C4-2B (cell line): ENCODE results near the gene CTIF.

Experiments
- H3K27ac ChIP-seq: fragments of 450-650 bp; 2 replicates; pipeline ENCODE4 v1.5.1; 2017
- CTCF ChIP-seq: fragments of 450-650 bp; conservative IDR thresholded peaks from 2 replicates; pipeline ENCODE4 v1.5.1; 2017; ENCODE audit warnings: mild to moderate bottlenecking
- ZFX ChIP-seq: fragments of 450-650 bp; IDR thresholded peaks from 2 replicates; pipeline ENCODE4 v1.6.1; 2017

The CTIF gene

GRCh38 chr18:48607056-48607984 lies 68.5 kb downstream of the CTIF start:
- no peak for TF ChIP-seq ZFX
- TF ChIP-seq CTCF = no peak
- no peak overlapping the region for H3K27ac ChIP-seq

GRCh38 chr18:48608581-48608980 lies 69.8 kb downstream of the CTIF start:
- no peak overlapping the region for H3K27ac ChIP-seq
- no peak for TF ChIP-seq CTCF

GRCh38 chr18:48609114-48609513 lies 70.3 kb downstream of the CTIF start:
- no peak for TF ChIP-seq CTCF
- no peak for TF ChIP-seq ZFX
- no peak overlapping the region for H3K27ac ChIP-seq

- H3K27ac ChIP-seq = no peak overlapping the region
- TF ChIP-seq CTCF (no peak), ZFX (no peak)
Measured at GRCh38 chr18:48609820-48610815, 71.3 kb downstream of the CTIF start.

- TF ChIP-seq CTCF (no peak), ZFX (no peak)
- H3K27ac ChIP-seq = no peak overlapping the region
Measured at GRCh38 chr18:48611203-48611602, 72.4 kb downstream of the CTIF start.

GRCh38 chr18:48611785-48612480 lies 73.1 kb downstream of the CTIF start:
- H3K27ac ChIP-seq = no peak overlapping the region
- no peak for TF ChIP-seq ZFX

GRCh38 chr18:48612511-48612910 lies 73.7 kb downstream of the CTIF start:
- no peak overlapping the region for H3K27ac ChIP-seq
- TF ChIP-seq ZFX = no peak
- TF ChIP-seq CTCF = no peak
